Loucy (cell line): Measurements from ENCODE around the gene NPSR1.

ENCODE experiments used
- CTCF ChIP-seq: fragments of 200-600 bp; sonication (generic); conservative IDR thresholded peaks from 2 replicates; pipeline ENCODE4 v1.5.1; 2014; ENCODE audit warnings: mild to moderate bottlenecking, antibody characterized with exemption, low read length
- EZH2phosphoT487 ChIP-seq: fragments of 200-600 bp; IDR thresholded peaks from 2 replicates; pipeline ENCODE4 v1.6.1; 2018; ENCODE audit warnings: antibody characterized with exemption, mild to moderate bottlenecking, moderate library complexity, borderline replicate concordance

- no peak for TF ChIP-seq CTCF
- no peak for TF ChIP-seq EZH2phosphoT487
Observed at GRCh38 chr7:34838329-34838728, 180.3 kb downstream of the NPSR1 start.
